Measurements from ENCODE around the gene IGFBP2. TPM values are rescaled to one million over a fixed set of nuclear protein-coding genes. Genes with fewer than 3 reads are reported as not detected.
A peak's percentile ranks its signal among the peaks of the same experiment; 100 is the strongest.

IGFBP2 gene
- total and polyA plus RNA-seq, 4 donors = 88.8 to 1,119 (median 352) TPM

GRCh38 chr2:216681683-216682082 lies 48.5 kb downstream of the IGFBP2 start:
- 43% methylated on average over 2 of the region's 2 CpGs for WGBS
- no peaks in the 10 kb centered on the region for H3K9me3 ChIP-seq (ENCODE audit: control insufficient read depth in 4 of 4, low read length in 3 of 4)
- no peak overlapping the region for H3K4me3 ChIP-seq (ENCODE audit: low read depth in 1 of 3, low read length in 3 of 3)
- H3K4me1 ChIP-seq (ENCODE audit: control insufficient read depth in 4 of 4, insufficient read depth in 4 of 4, low read length in 3 of 4) = peaks cover 0 to 2% (median 0%) of the 10 kb centered on the region in 4 donors
- no peak overlapping the region for H3K27ac ChIP-seq (ENCODE audit: low read depth in 1 of 2, low read length in 2 of 2)
- no peaks in the 10 kb centered on the region for H3K27me3 ChIP-seq (ENCODE audit: control insufficient read depth in 4 of 4, insufficient read depth in 4 of 4, low read length in 3 of 4)
- no peak for TF ChIP-seq SP1 (IDR thresholded peaks at IDR 0.05)
- no peak for TF ChIP-seq RXRA (IDR thresholded peaks at IDR 0.05)
- TF ChIP-seq GABPA (IDR thresholded peaks at IDR 0.05 in 1 of 2, conservative IDR thresholded peaks at IDR 0.05 in 1 of 2) = no peak
- no peak for TF ChIP-seq RAD21 (IDR thresholded peaks at IDR 0.05)
- no peak for TF ChIP-seq FOXA1 (IDR thresholded peaks at IDR 0.05)
- no peak for TF ChIP-seq ZBTB33 (IDR thresholded peaks at IDR 0.05)
- TF ChIP-seq YY1 (IDR thresholded peaks at IDR 0.05) = no peak
- TF ChIP-seq MAX (IDR thresholded peaks at IDR 0.05) = no peak
- no peak for TF ChIP-seq HNF4A (conservative IDR thresholded peaks at IDR 0.05)
- no peak for TF ChIP-seq FOXA2 (IDR thresholded peaks at IDR 0.05)
- TF ChIP-seq HNF4G (IDR thresholded peaks at IDR 0.05) = no peak
- no peaks in the 10 kb centered on the region for H3K36me3 ChIP-seq (ENCODE audit: control insufficient read depth in 4 of 4, insufficient read depth in 3 of 4, low read depth in 1 of 4, low read length in 3 of 4)
- no peak overlapping the region for H3K9ac ChIP-seq (ENCODE audit: low read depth in 1 of 2, low read length in 2 of 2)
- DNase-seq (ENCODE audit: low spot score) = no peak

- peaks cover 0 to 2% (median 0%) of the 10 kb centered on the region in 4 donors for H3K4me1 ChIP-seq (ENCODE audit: control insufficient read depth in 4 of 4, insufficient read depth in 4 of 4, low read length in 3 of 4)
- no peaks in the 10 kb centered on the region for H3K36me3 ChIP-seq (ENCODE audit: control insufficient read depth in 4 of 4, insufficient read depth in 3 of 4, low read depth in 1 of 4, low read length in 3 of 4)
- 23% methylated on average over 3 of the region's 3 CpGs for WGBS
- H3K27ac ChIP-seq (ENCODE audit: low read depth in 1 of 2, low read length in 2 of 2) = no peak overlapping the region
- DNase-seq (ENCODE audit: low spot score) = no peak
- no peak overlapping the region for H3K9ac ChIP-seq (ENCODE audit: low read depth in 1 of 2, low read length in 2 of 2)
- no peak overlapping the region for H3K4me3 ChIP-seq (ENCODE audit: low read depth in 1 of 3, low read length in 3 of 3)
- no peaks in the 10 kb centered on the region for H3K9me3 ChIP-seq (ENCODE audit: control insufficient read depth in 4 of 4, low read length in 3 of 4)
- no peaks in the 10 kb centered on the region for H3K27me3 ChIP-seq (ENCODE audit: control insufficient read depth in 4 of 4, insufficient read depth in 4 of 4, low read length in 3 of 4)
- peak; percentile 88 for TF ChIP-seq YY1 (IDR thresholded peaks at IDR 0.05)
- no peak for TF ChIP-seq CTCF (IDR thresholded peaks at IDR 0.05; ENCODE audit: low read depth, low read length, missing input control)
- TF ChIP-seq GABPA (IDR thresholded peaks at IDR 0.05 in 1 of 2, conservative IDR thresholded peaks at IDR 0.05 in 1 of 2) = no peak
- no peak for TF ChIP-seq FOXA1 (IDR thresholded peaks at IDR 0.05)
- peak in 1 of 2 donors; percentile 66 for TF ChIP-seq JUND (IDR thresholded peaks at IDR 0.05)
- TF ChIP-seq NR2F2 (IDR thresholded peaks at IDR 0.05) = no peak
- peak; percentile 69 for TF ChIP-seq FOXA2 (IDR thresholded peaks at IDR 0.05)
- TF ChIP-seq ZBTB33 (IDR thresholded peaks at IDR 0.05) = peak; percentile 70
- TF ChIP-seq ATF3 (IDR thresholded peaks at IDR 0.05) = peak; percentile 99
- TF ChIP-seq HNF4G (IDR thresholded peaks at IDR 0.05) = peak; percentile 34
- peak; percentile 75 to 90 for TF ChIP-seq RXRA (IDR thresholded peaks at IDR 0.05)
- TF ChIP-seq HNF4A (conservative IDR thresholded peaks at IDR 0.05) = peak; percentile 75 to 85
- no peak for TF ChIP-seq TAF1 (conservative IDR thresholded peaks at IDR 0.05)
- no peak for TF ChIP-seq REST (IDR thresholded peaks at IDR 0.05)
- peak; percentile 50 for TF ChIP-seq SP1 (IDR thresholded peaks at IDR 0.05)
- TF ChIP-seq RAD21 (IDR thresholded peaks at IDR 0.05) = peak; percentile 34 to 65
- TF ChIP-seq MAX (IDR thresholded peaks at IDR 0.05) = peak; percentile 69
- TF ChIP-seq EGR1 (IDR thresholded peaks at IDR 0.05; ENCODE audit: low read depth in 2 of 2) = peak in 1 of 2 donors; percentile 61
Observed at GRCh38 chr2:216683846-216684245, 50.6 kb downstream of the IGFBP2 start.
